ENCODE data around the gene SLC25A10. TPM values are rescaled to one million over a fixed set of nuclear protein-coding genes. Genes with fewer than 3 reads are reported as not detected.
"Not testable (repeated sequence)": the region's sequence is repeated elsewhere in the genome, so short reads cannot be mapped to it uniquely, and the experiment has no call there.

The SLC25A10 gene
- total and polyA plus RNA-seq, 2 of the 4 experiments (the other 2 are of a cell fraction): 14.9 to 19.0 TPM

DNA sequence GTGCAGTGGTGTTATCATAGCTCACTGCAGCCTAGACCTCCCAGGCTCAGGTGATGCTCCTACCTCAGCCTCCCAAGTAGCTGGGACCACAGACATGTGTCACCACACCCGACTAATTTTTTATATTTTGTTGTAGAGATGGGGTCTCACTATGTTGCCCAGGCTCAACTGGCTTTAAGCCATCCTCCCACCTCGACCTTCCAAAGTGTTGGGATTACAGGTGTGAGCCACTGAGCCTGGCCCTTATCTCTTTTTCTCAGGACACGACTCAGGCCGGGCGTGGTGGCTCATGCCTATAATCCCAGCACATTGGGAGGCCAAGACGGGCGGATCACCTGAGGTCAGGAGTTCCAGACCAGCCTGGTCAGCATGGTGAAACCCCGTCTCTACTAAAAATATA, 27.5 kb downstream of the SLC25A10 start:
- H4K91ac ChIP-seq (ENCODE audit: insufficient read depth, low read depth, low read length); H3K36me3 ChIP-seq (ENCODE audit: control insufficient read depth, insufficient read depth, low read length); H3K4me2 ChIP-seq (ENCODE audit: low read depth, low read length); H3K9me1 ChIP-seq (ENCODE audit: insufficient read depth, low read length); intact Hi-C loops (cut with micrococcal nuclease); DNase-seq; H4K20me1 ChIP-seq (ENCODE audit: insufficient read depth, low read length); H3K4me1 ChIP-seq (ENCODE audit: control insufficient read depth, insufficient read depth, low read length); H3K27ac ChIP-seq (ENCODE audit: insufficient read depth, low read length); H2BK5ac ChIP-seq (ENCODE audit: low read depth, low read length, poor library complexity, severe bottlenecking); ATAC-seq (ENCODE audit: low read depth); H3K14ac ChIP-seq (replicated peaks; ENCODE audit: low read depth, low read length); H3K4ac ChIP-seq (ENCODE audit: low read depth, low read length); H4K8ac ChIP-seq (ENCODE audit: low read depth in 2 of 2, low read length in 2 of 2); in situ Hi-C loops (cut with MboI; ENCODE audit: low sequenced_read_pairs); dilution Hi-C loops (cut with HindIII; ENCODE audit: low sequenced_read_pairs, unreplicated experiment); H2AFZ ChIP-seq (replicated peaks; ENCODE audit: low read length, poor library complexity); H2BK15ac ChIP-seq (ENCODE audit: low read depth, low read length); H2AK9ac ChIP-seq (replicated peaks; ENCODE audit: low read depth, low read length, poor library complexity); H3K9ac ChIP-seq (ENCODE audit: low read depth, low read length); H3K23ac ChIP-seq (ENCODE audit: low read depth, low read length); H3K9me3 ChIP-seq (ENCODE audit: control insufficient read depth, insufficient read depth, low read length); H2BK20ac ChIP-seq (ENCODE audit: low read depth, low read length); H3K79me1 ChIP-seq (ENCODE audit: low read depth in 1 of 2, low read length in 2 of 2); BruUV-seq (replicated peaks); H3K56ac ChIP-seq (ENCODE audit: extremely low read depth, insufficient read depth, low read length); H4K5ac ChIP-seq (ENCODE audit: low read depth, low read length); H2AK5ac ChIP-seq (ENCODE audit: low read depth, low read length); H3K4me3 ChIP-seq (ENCODE audit: insufficient read depth, low read depth, low read length); H3K18ac ChIP-seq (ENCODE audit: low read depth, low read length); H2BK120ac ChIP-seq (ENCODE audit: low read depth, low read length); CTCF ChIA-PET; H3K27me3 ChIP-seq (ENCODE audit: control insufficient read depth, insufficient read depth, low read length): not testable (repeated sequence)
- POLR2A ChIA-PET (ENCODE audit: unreplicated experiment): interaction anchor here (0.6 kb wide), 1 partner anchor 107 kb away, joined by 4 read pairs; no protein-coding TSS in a partner anchor
- no CpG with 5 or more reads among the region's 8 CpGs for WGBS, 2 experiments (ENCODE audit: extremely low coverage in 2 of 2, insufficient read length in 1 of 2)

All from IMR-90 (cell line).